Liver (tissue), 9 donors: ENCODE measurements around the gene LOXL4. TPM values are rescaled to one million over a fixed set of nuclear protein-coding genes. Genes with fewer than 3 reads are reported as not detected.

ENCODE experiments used
- DNase-seq: peaks from one replicate; pipeline ENCODE4 v3.0.0-alpha.2; 2017; ENCODE audit warnings: low spot score
- H3K27ac ChIP-seq, 2 donors: one replicate each; pipeline ENCODE4 v1.7.0; 2013; ENCODE audit warnings: inconsistent platforms in 2 of 2, low read length in 2 of 2, control low read depth in 1 of 2, low read depth in 1 of 2, mild to moderate bottlenecking in 1 of 2
- H3K27me3 ChIP-seq, 4 donors: one replicate each; pipeline versions ENCODE4 v1.6.1 to v1.7.0; 2013; ENCODE audit warnings: low read length in 3 of 4, inconsistent platforms in 1 of 4, mild to moderate bottlenecking in 1 of 4, moderate library complexity in 1 of 4; ENCODE audit not compliant: control insufficient read depth in 4 of 4, insufficient read depth in 4 of 4
- H3K36me3 ChIP-seq, 4 donors: one replicate each; pipeline versions ENCODE4 v1.6.1 to v1.7.0; 2013; ENCODE audit warnings: low read length in 3 of 4, mild to moderate bottlenecking in 3 of 4, low read depth in 1 of 4, moderate library complexity in 1 of 4; ENCODE audit not compliant: control insufficient read depth in 4 of 4, insufficient read depth in 3 of 4
- H3K4me1 ChIP-seq, 4 donors: one replicate each; pipeline versions ENCODE4 v1.6.1 to v1.7.0; 2013; ENCODE audit warnings: low read length in 3 of 4, mild to moderate bottlenecking in 3 of 4, moderate library complexity in 1 of 4; ENCODE audit not compliant: control insufficient read depth in 4 of 4, insufficient read depth in 4 of 4
- H3K4me3 ChIP-seq, 3 donors: one replicate each; pipeline versions ENCODE4 v1.6.1 to v1.7.0; 2013; ENCODE audit warnings: low read length in 3 of 3, control low read depth in 1 of 3, low read depth in 1 of 3, mild to moderate bottlenecking in 1 of 3
- H3K9ac ChIP-seq, 2 donors: one replicate each; pipeline ENCODE4 v1.7.0; 2013; ENCODE audit warnings: low read length in 2 of 2, mild to moderate bottlenecking in 2 of 2, moderate library complexity in 2 of 2, control low read depth in 1 of 2, low read depth in 1 of 2
- H3K9me3 ChIP-seq, 4 donors: one replicate each; pipeline versions ENCODE4 v1.6.1 to v1.7.0; 2013; ENCODE audit warnings: low read length in 3 of 4; ENCODE audit not compliant: control insufficient read depth in 4 of 4
- CTCF ChIP-seq: fragments of 150-350 bp; IDR thresholded peaks from 2 replicates; pipeline ENCODE4 v1.5.1; 2017; ENCODE audit warnings: improper control_type of control experiment, low read depth, low read length; ENCODE audit not compliant: missing input control
- EGR1 ChIP-seq, 2 donors: IDR thresholded peaks; 2 replicates each; pipeline ENCODE4 v1.6.1; 2016 to 2018; ENCODE audit warnings: antibody characterized with exemption in 2 of 2, low read depth in 2 of 2
- FOXA1 ChIP-seq: IDR thresholded peaks from 2 replicates; pipeline ENCODE4 v1.6.1; 2016; ENCODE audit warnings: antibody characterized with exemption
- FOXA2 ChIP-seq: IDR thresholded peaks from 2 replicates; pipeline ENCODE4 v1.6.1; 2016; ENCODE audit warnings: antibody characterized with exemption
- GABPA ChIP-seq, 2 donors: IDR thresholded peaks in 1 of 2; conservative IDR thresholded peaks in 1 of 2; 2 replicates each; pipeline ENCODE4 v1.6.1; 2016; ENCODE audit warnings: antibody characterized with exemption in 2 of 2, mild to moderate bottlenecking in 1 of 2, moderate library complexity in 1 of 2
- HNF4A ChIP-seq, 2 donors: conservative IDR thresholded peaks; 2 replicates each; pipeline ENCODE4 v1.6.1; 2016; ENCODE audit warnings: antibody characterized with exemption in 2 of 2, mild to moderate bottlenecking in 2 of 2
- HNF4G ChIP-seq: IDR thresholded peaks from 2 replicates; pipeline ENCODE4 v1.6.1; 2016; ENCODE audit warnings: antibody characterized with exemption
- JUND ChIP-seq, 2 donors: IDR thresholded peaks; 2 replicates each; pipeline ENCODE4 v1.6.1; 2016; ENCODE audit warnings: antibody characterized with exemption in 2 of 2
- MAX ChIP-seq: IDR thresholded peaks from 2 replicates; pipeline ENCODE4 v1.6.1; 2016; ENCODE audit warnings: antibody characterized with exemption
- NR2F2 ChIP-seq: IDR thresholded peaks from 2 replicates; pipeline ENCODE4 v1.6.1; 2016; ENCODE audit warnings: antibody characterized with exemption
- RAD21 ChIP-seq, 2 donors: IDR thresholded peaks; 2 replicates each; pipeline ENCODE4 v1.6.1; 2016; ENCODE audit warnings: antibody characterized with exemption in 2 of 2, mild to moderate bottlenecking in 2 of 2
- RXRA ChIP-seq, 2 donors: IDR thresholded peaks; 2 replicates each; pipeline ENCODE4 v1.6.1; 2017 to 2018; ENCODE audit warnings: antibody characterized with exemption in 2 of 2, mild to moderate bottlenecking in 1 of 2
- SP1 ChIP-seq: IDR thresholded peaks from 2 replicates; pipeline ENCODE4 v1.6.1; 2018; ENCODE audit warnings: antibody characterized with exemption, mild to moderate bottlenecking
- TAF1 ChIP-seq: conservative IDR thresholded peaks from 2 replicates; pipeline ENCODE4 v1.6.1; 2016; ENCODE audit warnings: antibody characterized with exemption, mild to moderate bottlenecking
- YY1 ChIP-seq: IDR thresholded peaks from 2 replicates; pipeline ENCODE4 v1.6.1; 2016; ENCODE audit warnings: antibody characterized with exemption, mild to moderate bottlenecking
- WGBS: extraction: QIAGEN DNeasy Blood & Tissue Kit; methylation state at CpG from one replicate; pipeline ENCODE4 v1.1.7; 2013; 5-methylcytosine and 5-hydroxymethylcytosine counted together
- polyA plus RNA-seq, 2 donors: library from polyadenylated mRNA; stranded (reverse) in 1 of 2; unstranded in 1 of 2; fragments of 200-250 nt in 1 of 2; fragments of >200 nt in 1 of 2; fragmentation: Nextera tagmentation in 1 of 2; extraction: Ambion mirVana in 1 of 2; gene quantifications; one replicate each; pipeline versions ENCODE4 v1.2.1 to v1.2.3, GENCODE V29; 2013 to 2015
- total RNA-seq, 2 donors: library from RNA; depleted of rRNA; stranded (reverse); fragments of >200 nt; gene quantifications; one replicate each; pipeline ENCODE4 v1.2.3, GENCODE V29; 2014
- TF ChIP-seq, protein P1 (sequence below): IDR thresholded peaks from 2 replicates; pipeline ENCODE4 v1.6.1; 2016; ENCODE audit warnings: antibody characterized with exemption
- TF ChIP-seq, protein P2 (sequence below): IDR thresholded peaks from 2 replicates; pipeline ENCODE4 v1.6.1; 2016; ENCODE audit warnings: antibody characterized with exemption, mild to moderate bottlenecking
- TF ChIP-seq, protein P3 (sequence below): IDR thresholded peaks from 2 replicates; pipeline ENCODE4 v1.6.1; 2016; ENCODE audit warnings: antibody characterized with exemption
- donor health status: healthy.
- donor health status: healthy.
- donor health status: healthy.
- donor health status: healthy.
- donor health status: healthy.

Gene LOXL4
- total and polyA plus RNA-seq, 4 donors = 0.38 to 18.5 (median 1.0) TPM

DNA sequence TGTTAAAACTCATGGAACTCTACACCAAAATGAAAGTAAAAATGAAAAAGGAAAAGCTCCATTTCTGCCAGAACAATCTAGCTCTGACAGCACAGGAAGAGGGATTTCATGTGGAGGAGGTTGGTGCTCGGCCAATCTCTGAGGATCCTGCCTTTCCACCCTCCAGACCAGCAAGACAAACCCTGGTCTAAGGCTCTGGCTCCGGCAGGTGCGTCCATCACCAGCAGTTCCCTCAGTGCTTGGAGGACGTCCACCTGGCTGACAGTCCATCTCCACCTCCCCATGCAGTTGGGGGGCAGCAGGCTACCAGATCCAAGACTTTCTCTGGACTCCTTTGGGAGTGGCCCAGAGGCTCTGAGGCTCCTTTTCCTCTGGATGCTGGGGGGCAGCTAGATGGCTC lies 25.0 kb upstream of the LOXL4 start:
- no peak overlapping the region for H3K9ac ChIP-seq
- H3K4me1 ChIP-seq = no peaks in the 10 kb centered on the region
- no peaks in the 10 kb centered on the region for H3K36me3 ChIP-seq
- H3K27ac ChIP-seq = no peak overlapping the region
- H3K9me3 ChIP-seq = no peaks in the 10 kb centered on the region
- no peak overlapping the region for H3K4me3 ChIP-seq
- TF ChIP-seq, protein P1, sequence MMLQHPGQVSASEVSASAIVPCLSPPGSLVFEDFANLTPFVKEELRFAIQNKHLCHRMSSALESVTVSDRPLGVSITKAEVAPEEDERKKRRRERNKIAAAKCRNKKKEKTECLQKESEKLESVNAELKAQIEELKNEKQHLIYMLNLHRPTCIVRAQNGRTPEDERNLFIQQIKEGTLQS = no peak
- no peak for TF ChIP-seq CTCF
- no peak for TF ChIP-seq FOXA2
- TF ChIP-seq RAD21 (IDR thresholded peaks at IDR 0.05) = no peak
- no peak for TF ChIP-seq GABPA (IDR thresholded peaks at IDR 0.05 in 1 of 2, conservative IDR thresholded peaks at IDR 0.05 in 1 of 2)
- no peak for TF ChIP-seq NR2F2
- no peak for TF ChIP-seq SP1
- TF ChIP-seq RXRA (IDR thresholded peaks at IDR 0.05) = no peak
- no peak for DNase-seq
- WGBS = 67% methylated on average over 4 of the region's 4 CpGs
- no peaks in the 10 kb centered on the region for H3K27me3 ChIP-seq

DNA sequence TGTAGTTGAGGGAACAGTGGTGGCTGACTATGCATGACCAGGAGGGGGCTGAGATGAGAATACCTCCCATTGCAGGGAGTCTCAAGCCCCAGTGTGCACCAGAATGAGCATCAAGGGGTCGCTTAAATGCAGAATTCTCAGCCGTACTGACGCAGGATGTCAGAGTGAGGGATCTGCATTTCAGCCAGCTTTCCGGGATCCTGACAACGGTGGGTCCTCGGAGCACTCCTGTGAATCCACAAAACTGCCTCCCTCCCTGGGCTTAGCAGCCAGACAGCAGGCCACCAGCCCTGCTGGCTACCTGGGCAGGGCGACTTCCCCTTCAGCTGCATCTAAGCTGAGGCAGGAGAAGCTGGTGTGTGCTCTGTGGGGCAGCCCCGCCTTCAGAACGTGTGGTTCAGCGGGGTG lies 21.8 kb upstream of the LOXL4 start:
- Histone ChIP-seq H3K9ac (no peak overlapping the region), H3K4me3 (no peak overlapping the region), H3K36me3 (no peaks in the 10 kb centered on the region), H3K9me3 (no peaks in the 10 kb centered on the region), H3K27me3 (no peaks in the 10 kb centered on the region), H3K27ac (no peak overlapping the region), H3K4me1 (no peaks in the 10 kb centered on the region)
- no peak for DNase-seq
- WGBS = 82% methylated on average over 10 of the region's 10 CpGs
- no peak for TF ChIP-seq YY1
- TF ChIP-seq GABPA (IDR thresholded peaks at IDR 0.05 in 1 of 2, conservative IDR thresholded peaks at IDR 0.05 in 1 of 2) = no peak
- TF ChIP-seq HNF4G = no peak
- TF ChIP-seq RAD21 (IDR thresholded peaks at IDR 0.05) = no peak
- no peak for TF ChIP-seq RXRA (IDR thresholded peaks at IDR 0.05)
- TF ChIP-seq SP1 = no peak
- no peak for TF ChIP-seq TAF1
- TF ChIP-seq, protein P2, sequence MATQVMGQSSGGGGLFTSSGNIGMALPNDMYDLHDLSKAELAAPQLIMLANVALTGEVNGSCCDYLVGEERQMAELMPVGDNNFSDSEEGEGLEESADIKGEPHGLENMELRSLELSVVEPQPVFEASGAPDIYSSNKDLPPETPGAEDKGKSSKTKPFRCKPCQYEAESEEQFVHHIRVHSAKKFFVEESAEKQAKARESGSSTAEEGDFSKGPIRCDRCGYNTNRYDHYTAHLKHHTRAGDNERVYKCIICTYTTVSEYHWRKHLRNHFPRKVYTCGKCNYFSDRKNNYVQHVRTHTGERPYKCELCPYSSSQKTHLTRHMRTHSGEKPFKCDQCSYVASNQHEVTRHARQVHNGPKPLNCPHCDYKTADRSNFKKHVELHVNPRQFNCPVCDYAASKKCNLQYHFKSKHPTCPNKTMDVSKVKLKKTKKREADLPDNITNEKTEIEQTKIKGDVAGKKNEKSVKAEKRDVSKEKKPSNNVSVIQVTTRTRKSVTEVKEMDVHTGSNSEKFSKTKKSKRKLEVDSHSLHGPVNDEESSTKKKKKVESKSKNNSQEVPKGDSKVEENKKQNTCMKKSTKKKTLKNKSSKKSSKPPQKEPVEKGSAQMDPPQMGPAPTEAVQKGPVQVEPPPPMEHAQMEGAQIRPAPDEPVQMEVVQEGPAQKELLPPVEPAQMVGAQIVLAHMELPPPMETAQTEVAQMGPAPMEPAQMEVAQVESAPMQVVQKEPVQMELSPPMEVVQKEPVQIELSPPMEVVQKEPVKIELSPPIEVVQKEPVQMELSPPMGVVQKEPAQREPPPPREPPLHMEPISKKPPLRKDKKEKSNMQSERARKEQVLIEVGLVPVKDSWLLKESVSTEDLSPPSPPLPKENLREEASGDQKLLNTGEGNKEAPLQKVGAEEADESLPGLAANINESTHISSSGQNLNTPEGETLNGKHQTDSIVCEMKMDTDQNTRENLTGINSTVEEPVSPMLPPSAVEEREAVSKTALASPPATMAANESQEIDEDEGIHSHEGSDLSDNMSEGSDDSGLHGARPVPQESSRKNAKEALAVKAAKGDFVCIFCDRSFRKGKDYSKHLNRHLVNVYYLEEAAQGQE = no peak
- TF ChIP-seq HNF4A (conservative IDR thresholded peaks at IDR 0.05) = no peak
- no peak for TF ChIP-seq CTCF
- TF ChIP-seq NR2F2 = no peak
- no peak for TF ChIP-seq EGR1 (IDR thresholded peaks at IDR 0.05; ENCODE audit: low read depth in 2 of 2)
- TF ChIP-seq, protein P1 = no peak
- TF ChIP-seq FOXA1 = no peak
- TF ChIP-seq, protein P3, sequence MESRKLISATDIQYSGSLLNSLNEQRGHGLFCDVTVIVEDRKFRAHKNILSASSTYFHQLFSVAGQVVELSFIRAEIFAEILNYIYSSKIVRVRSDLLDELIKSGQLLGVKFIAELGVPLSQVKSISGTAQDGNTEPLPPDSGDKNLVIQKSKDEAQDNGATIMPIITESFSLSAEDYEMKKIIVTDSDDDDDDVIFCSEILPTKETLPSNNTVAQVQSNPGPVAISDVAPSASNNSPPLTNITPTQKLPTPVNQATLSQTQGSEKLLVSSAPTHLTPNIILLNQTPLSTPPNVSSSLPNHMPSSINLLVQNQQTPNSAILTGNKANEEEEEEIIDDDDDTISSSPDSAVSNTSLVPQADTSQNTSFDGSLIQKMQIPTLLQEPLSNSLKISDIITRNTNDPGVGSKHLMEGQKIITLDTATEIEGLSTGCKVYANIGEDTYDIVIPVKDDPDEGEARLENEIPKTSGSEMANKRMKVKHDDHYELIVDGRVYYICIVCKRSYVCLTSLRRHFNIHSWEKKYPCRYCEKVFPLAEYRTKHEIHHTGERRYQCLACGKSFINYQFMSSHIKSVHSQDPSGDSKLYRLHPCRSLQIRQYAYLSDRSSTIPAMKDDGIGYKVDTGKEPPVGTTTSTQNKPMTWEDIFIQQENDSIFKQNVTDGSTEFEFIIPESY = no peak
- no peak for TF ChIP-seq FOXA2
- no peak for TF ChIP-seq JUND (IDR thresholded peaks at IDR 0.05)
- no peak for TF ChIP-seq MAX
